ENCODE measurements around the gene LENEP. TPM values are rescaled to one million over a fixed set of nuclear protein-coding genes. Genes with fewer than 3 reads are reported as not detected.
A peak's percentile ranks its signal among the peaks of the same experiment; 100 is the strongest.

Gene LENEP
- total RNA-seq, 1 experiment from 2014 or later, result 2.8 TPM

- no peak overlapping the region for H2AFZ ChIP-seq (ENCODE audit: low read length)
- no peak overlapping the region for H2BK15ac ChIP-seq (ENCODE audit: low read depth, low read length)
- H2BK20ac ChIP-seq (ENCODE audit: low read depth, low read length, poor library complexity, severe bottlenecking), result no peak overlapping the region
- H3T11ph ChIP-seq (ENCODE audit: low read length), result no peak overlapping the region
- no peak overlapping the region for H3K18ac ChIP-seq (ENCODE audit: insufficient read length, low read depth, low read length)
- H3K4me2 ChIP-seq (ENCODE audit: insufficient read depth, insufficient read length, low read length), result no peak overlapping the region
- DNase-seq, result peak; percentile 30
- no peak overlapping the region for H2BK5ac ChIP-seq (ENCODE audit: insufficient read length, low read length)
- no peak overlapping the region for H4K8ac ChIP-seq (replicated peaks; ENCODE audit: insufficient read length, low read depth, low read length)
- H3K27ac ChIP-seq (ENCODE audit: insufficient read length, low read depth, low read length), result no peak overlapping the region
- no peak overlapping the region for H3K14ac ChIP-seq (ENCODE audit: insufficient read depth, low read length)
- H3K9me3 Mint-ChIP-seq, result peaks cover 0 to 2% of the 10 kb centered on the region in 2 experiments; a peak in 2 of 5 replicates
- peak overlapping the region in 1 of 3 experiments; percentile 89; a peak in 1 of 7 replicates for H3K27ac Mint-ChIP-seq
- H3K9me3 ChIP-seq (ENCODE audit: control insufficient read depth, low read depth, low read length), result no peaks in the 10 kb centered on the region
- no peak overlapping the region for H2BK120ac ChIP-seq (ENCODE audit: low read depth, low read length, poor library complexity, severe bottlenecking)
- H3K56ac ChIP-seq (ENCODE audit: insufficient read length, low read depth, low read length), result no peak overlapping the region
- H2AK5ac ChIP-seq (ENCODE audit: insufficient read length, low read length), result no peak overlapping the region
- no CpG with 5 or more reads among the region's 16 CpGs for WGBS (ENCODE audit: extremely low coverage, insufficient read length, low lambda C conversion rate)
- H4K5ac ChIP-seq (ENCODE audit: insufficient read length, low read depth, low read length), result no peak overlapping the region
- H3K4me1 Mint-ChIP-seq, result peaks cover 9 to 20% of the 10 kb centered on the region in 2 experiments
- H3K23ac ChIP-seq (ENCODE audit: insufficient read length, low read depth, low read length), result no peak overlapping the region
- H3K79me1 ChIP-seq (ENCODE audit: insufficient read depth, low read depth, low read length, poor library complexity, severe bottlenecking), result no peaks in the 10 kb centered on the region
- no peaks in the 10 kb centered on the region; the same call in 1 of the 2 replicates for H3K79me2 ChIP-seq (ENCODE audit: insufficient read depth, low read length)
- no peaks in the 10 kb centered on the region for H3K4me1 ChIP-seq (ENCODE audit: insufficient read depth, low read length)
- H3K27me3 Mint-ChIP-seq (ENCODE audit: low read depth), result peaks cover 3% of the 10 kb centered on the region
- no peak overlapping the region for H2BK12ac ChIP-seq (ENCODE audit: insufficient read length, low read depth, low read length)
- H4K91ac ChIP-seq (ENCODE audit: insufficient read length, low read depth, low read length), result no peak overlapping the region
- H3K36me3 Mint-ChIP-seq (ENCODE audit: insufficient read depth in 1 of 3, low read depth in 3 of 3), result no peaks in the 10 kb centered on the region
- H3K23me2 ChIP-seq (ENCODE audit: insufficient read length, low read depth, low read length, poor library complexity, severe bottlenecking), result peaks cover 18% of the 10 kb centered on the region
- no peak overlapping the region for H3K9ac ChIP-seq (ENCODE audit: extremely low read depth, insufficient read length, low read length)
- H3K4ac ChIP-seq (ENCODE audit: low read depth, low read length), result no peak overlapping the region
- no peaks in the 10 kb centered on the region for H4K20me1 ChIP-seq (ENCODE audit: control insufficient read depth, insufficient read depth, insufficient read length)
- H3K4me3 Mint-ChIP-seq, result peak overlapping the region; percentile 42 to 66; a peak in 4 of 5 replicates
- TF ChIP-seq CTCF (conservative IDR thresholded peaks at IDR 0.05), result peak; percentile 33; the same call in 1 of the 3 replicates
- no peaks in the 10 kb centered on the region for H3K27me3 ChIP-seq (ENCODE audit: insufficient read depth, low read length)
These were observed 4.9 kb downstream of the LENEP start for GRCh38 chr1:154998201-154998780.
